PFSK-1 (cell line): ENCODE data around the gene USP31.

Experiments
- POLR2AphosphoS5 ChIP-seq: IDR thresholded peaks from 2 replicates; pipeline ENCODE4 v1.6.1; 2012; ENCODE audit warnings: low read depth, mild to moderate bottlenecking, control low read depth, low read length, moderate library complexity
- TAF1 ChIP-seq: IDR thresholded peaks from 2 replicates; pipeline ENCODE4 v1.6.1; 2012; ENCODE audit warnings: low read length, control low read depth, borderline replicate concordance; ENCODE audit not compliant: insufficient read depth

DNA sequence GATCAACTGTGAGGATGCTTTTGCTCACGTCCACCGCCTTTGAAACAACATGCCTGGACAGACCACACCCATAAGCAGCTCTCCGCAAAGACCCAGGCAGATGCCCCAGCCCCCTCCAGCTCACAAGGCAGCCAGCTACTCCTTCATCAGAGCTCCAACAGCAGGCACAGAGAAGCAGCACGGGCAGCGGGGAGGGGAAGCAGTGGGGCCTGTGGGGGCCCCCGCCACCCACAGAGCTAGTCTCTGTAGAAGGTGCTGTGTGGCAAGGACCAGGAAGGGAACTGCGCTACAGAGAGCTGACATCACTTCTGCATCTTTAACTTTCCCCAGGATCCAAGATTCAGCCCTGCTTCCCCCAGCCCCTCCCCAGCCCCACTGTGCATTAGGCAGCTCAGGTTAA is 23.3 kb upstream of the USP31 start:
- no peak for TF ChIP-seq TAF1
- TF ChIP-seq POLR2AphosphoS5, result no peak
